Mesodermal cell (in vitro differentiated cells): ENCODE data around the gene WHAMM.
"Not testable (repeated sequence)": the region's sequence is repeated elsewhere in the genome, so short reads cannot be mapped to it uniquely, and the experiment has no call there.

Experiments
- H3K27ac ChIP-seq: 2 replicates; pipeline ENCODE4 v1.7.0; 2013; ENCODE audit warnings: mild to moderate bottlenecking, low read depth, low read length, moderate library complexity; ENCODE audit not compliant: severe bottlenecking
- H3K36me3 ChIP-seq: 2 replicates; pipeline ENCODE4 v1.7.1; 2013; ENCODE audit warnings: mild to moderate bottlenecking, low read length, moderate library complexity; ENCODE audit not compliant: control insufficient read depth, insufficient read depth
- H3K4me1 ChIP-seq: one replicate; pipeline ENCODE4 v1.7.1; 2013; ENCODE audit warnings: mild to moderate bottlenecking, low read length; ENCODE audit not compliant: insufficient read depth, control insufficient read depth, poor library complexity, severe bottlenecking
- H3K4me3 ChIP-seq: 2 replicates; pipeline ENCODE4 v1.7.0; 2013; ENCODE audit warnings: low read length, control low read depth, mild to moderate bottlenecking; ENCODE audit not compliant: insufficient read depth, poor library complexity, severe bottlenecking; ENCODE audit errors: extremely low read depth
- H3K9me3 ChIP-seq: 2 replicates; pipeline ENCODE4 v1.7.1; 2013; ENCODE audit warnings: mild to moderate bottlenecking, low read length, moderate library complexity; ENCODE audit not compliant: control insufficient read depth
- WGBS, 2 experiments: methylation state at CpG; one replicate each; pipeline ENCODE4 v1.1.5; 2013; ENCODE audit warnings: missing lambda C conversion rate in 2 of 2; ENCODE audit not compliant: insufficient coverage in 2 of 2; 5-methylcytosine and 5-hydroxymethylcytosine counted together

WHAMM gene

DNA sequence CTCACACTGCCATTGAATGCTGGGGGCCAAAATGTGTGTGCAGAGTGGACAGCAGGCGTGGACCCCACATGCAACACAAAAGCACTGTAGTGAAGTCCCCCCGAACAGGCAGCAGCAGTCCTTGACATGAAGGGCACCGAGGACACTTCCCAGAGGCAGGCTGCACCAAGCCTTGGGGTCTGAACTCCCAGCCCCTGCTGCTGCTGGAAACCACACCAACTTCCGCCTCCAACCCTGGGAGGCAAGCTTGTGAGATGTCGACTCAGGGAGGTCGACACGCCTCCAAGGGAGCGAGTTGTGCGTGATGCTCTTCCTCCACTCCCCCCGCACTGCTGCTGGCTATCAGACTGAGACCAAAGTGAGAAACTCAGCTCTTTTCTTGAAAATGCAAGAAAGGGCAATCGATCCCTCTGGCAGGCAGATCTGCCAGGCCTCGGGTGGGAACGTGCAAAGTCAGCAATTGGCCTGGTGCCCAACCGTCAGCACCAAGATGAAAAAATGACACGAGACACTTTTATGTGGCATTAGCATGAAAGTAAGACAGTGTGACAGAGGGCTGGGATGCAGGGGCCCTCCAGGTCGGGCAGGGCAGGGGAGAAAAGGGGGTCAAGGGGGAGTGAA lies 43.6 kb downstream of the WHAMM start:
- H3K27ac ChIP-seq: no peak overlapping the region
- H3K4me1 ChIP-seq: peaks cover 4% of the 10 kb centered on the region
- H3K4me3 ChIP-seq: no peak overlapping the region
- H3K36me3 ChIP-seq: no peaks in the 10 kb centered on the region
- 89% methylated on average over 14 to 15 of the region's 16 CpGs for WGBS, 2 experiments
- no peaks in the 10 kb centered on the region for H3K9me3 ChIP-seq

GRCh38 chr15:82854554-82854953 lies 45.1 kb downstream of the WHAMM start:
- no peak overlapping the region for H3K4me3 ChIP-seq
- H3K9me3 ChIP-seq: no peaks in the 10 kb centered on the region
- WGBS, 2 experiments: 94 to 95% methylated on average over 18 to 20 of the region's 21 CpGs
- H3K4me1 ChIP-seq: no peaks in the 10 kb centered on the region
- H3K36me3 ChIP-seq: no peaks in the 10 kb centered on the region
- H3K27ac ChIP-seq: no peak overlapping the region

- no peaks in the 10 kb centered on the region for H3K4me1 ChIP-seq
- no peak overlapping the region for H3K4me3 ChIP-seq
- H3K27ac ChIP-seq: no peak overlapping the region
- no peaks in the 10 kb centered on the region for H3K9me3 ChIP-seq
- WGBS, 2 experiments: 85 to 93% methylated on average over 9 to 13 of the region's 17 CpGs
- no peaks in the 10 kb centered on the region for H3K36me3 ChIP-seq
Observed at GRCh38 chr15:82855286-82856100, 46.1 kb downstream of the WHAMM start.

DNA sequence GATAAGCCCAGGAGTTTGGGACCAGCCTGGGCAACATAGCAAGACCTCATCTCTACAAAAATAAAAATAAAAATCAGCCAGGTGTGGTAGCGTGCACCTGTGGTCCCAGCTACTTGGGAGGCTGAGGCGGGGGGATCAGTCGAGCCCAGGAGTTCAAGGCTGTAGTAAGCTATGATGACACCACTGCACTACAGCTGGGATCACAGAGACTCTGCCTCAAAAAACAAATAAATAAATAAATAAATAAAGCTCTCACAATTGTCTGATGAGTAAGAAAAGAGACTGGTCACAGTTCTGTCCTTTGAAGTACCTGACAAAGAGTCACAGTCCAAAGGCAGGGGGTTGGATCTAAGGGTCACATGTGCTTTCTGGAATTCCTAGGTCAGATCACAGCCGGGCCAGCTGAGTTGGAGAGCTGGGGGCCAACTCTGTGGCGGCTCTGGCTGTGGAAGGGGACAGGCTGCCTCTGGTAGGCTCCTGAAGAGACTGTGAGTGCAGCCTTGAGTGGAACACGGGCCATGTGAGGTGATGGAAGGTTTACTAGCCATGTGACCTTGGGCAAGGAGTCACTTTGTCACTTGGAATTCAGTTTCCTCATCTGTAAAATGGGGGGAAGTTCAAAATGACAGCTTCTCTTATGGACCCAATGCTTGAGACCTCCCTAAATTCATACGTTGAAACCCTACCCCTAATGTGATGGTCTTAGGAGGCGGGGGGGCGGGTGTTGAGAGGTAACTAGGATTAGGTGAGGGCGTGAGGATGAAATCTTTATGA lies 47.2 kb downstream of the WHAMM start:
- Histone ChIP-seq H3K4me1 (no peaks in the 10 kb centered on the region), H3K36me3 (no peaks in the 10 kb centered on the region), H3K9me3 (no peaks in the 10 kb centered on the region), H3K4me3 (no peak overlapping the region), H3K27ac (no peak overlapping the region)
- WGBS, 2 experiments: 79 to 82% methylated on average over 3 to 4 of the region's 10 CpGs

GRCh38 chr15:82858932-82859331 lies 49.5 kb downstream of the WHAMM start:
- Histone ChIP-seq H3K27ac (no peak overlapping the region), H3K4me1 (no peaks in the 10 kb centered on the region), H3K36me3 (no peaks in the 10 kb centered on the region), H3K9me3 (no peaks in the 10 kb centered on the region), H3K4me3 (no peak overlapping the region)
- WGBS, 2 experiments: 94 to 95% methylated on average over 11 of the region's 11 CpGs

GRCh38 chr15:82862886-82863285 lies 53.5 kb downstream of the WHAMM start:
- Histone ChIP-seq H3K4me1 (no peaks in the 10 kb centered on the region), H3K27ac (no peak overlapping the region), H3K36me3 (no peaks in the 10 kb centered on the region), H3K9me3 (no peaks in the 10 kb centered on the region), H3K4me3 (no peak overlapping the region)
- 79 to 87% methylated on average over 5 of the region's 6 CpGs for WGBS, 2 experiments

DNA sequence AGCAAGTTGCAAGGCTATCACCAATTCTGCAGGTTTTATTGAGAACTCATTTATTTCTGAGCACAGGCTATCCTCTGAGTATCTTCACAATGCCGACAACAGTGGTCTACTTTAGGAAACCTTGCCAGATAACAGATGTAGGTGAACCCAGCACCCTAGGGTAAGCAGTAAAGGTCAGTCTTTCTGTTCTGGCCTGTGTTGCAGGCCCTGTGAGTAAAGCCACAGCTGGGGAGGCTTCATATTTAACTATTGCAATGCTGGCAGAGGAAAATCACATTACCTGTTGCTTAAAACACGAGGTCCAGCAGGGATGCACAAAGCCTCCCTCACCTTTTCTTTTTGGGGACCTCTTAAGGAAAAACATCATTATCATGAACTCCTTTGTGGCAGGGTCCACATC lies 55.5 kb downstream of the WHAMM start:
- no peak overlapping the region for H3K27ac ChIP-seq
- H3K4me3 ChIP-seq: no peak overlapping the region
- WGBS, 2 experiments: 86 to 96% methylated on average over 2 of the region's 2 CpGs

DNA sequence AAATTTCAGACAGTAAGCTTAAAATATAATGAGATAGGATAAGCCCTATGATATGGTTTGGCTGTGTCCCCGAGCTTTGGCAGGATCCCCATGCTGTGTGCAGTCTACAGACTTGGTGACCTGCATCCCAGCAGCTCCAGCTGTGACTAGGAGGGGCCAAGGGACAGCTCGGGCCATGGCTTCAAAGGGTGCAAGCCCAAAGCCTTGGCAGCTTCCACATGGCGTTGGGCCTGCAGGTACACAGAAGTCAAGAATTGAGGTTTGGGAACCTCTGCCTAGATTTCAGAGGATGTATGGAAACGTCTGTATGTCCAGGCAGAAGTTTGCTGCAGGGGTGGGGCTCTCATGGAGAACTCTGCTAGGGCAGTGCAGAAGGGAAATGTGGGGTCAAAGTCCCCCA lies 56.2 kb downstream of the WHAMM start:
- WGBS, 2 experiments: 91 to 94% methylated on average over 2 to 4 of the region's 4 CpGs
- H3K4me1 ChIP-seq, H3K36me3 ChIP-seq, H3K4me3 ChIP-seq, H3K9me3 ChIP-seq, H3K27ac ChIP-seq: not testable (repeated sequence)

More for the DNA sequence above, 55.5 kb downstream of the WHAMM start:
- H3K4me1 ChIP-seq: no peaks in the 10 kb centered on the region
- H3K9me3 ChIP-seq: no peaks in the 10 kb centered on the region
- H3K36me3 ChIP-seq: no peaks in the 10 kb centered on the region

GRCh38 chr15:82865981-82866380 lies 56.6 kb downstream of the WHAMM start:
- H3K27ac ChIP-seq, H3K36me3 ChIP-seq, H3K4me1 ChIP-seq, H3K9me3 ChIP-seq, H3K4me3 ChIP-seq: not testable (repeated sequence)
- 66 to 73% methylated on average over 3 of the region's 3 CpGs for WGBS, 2 experiments

DNA sequence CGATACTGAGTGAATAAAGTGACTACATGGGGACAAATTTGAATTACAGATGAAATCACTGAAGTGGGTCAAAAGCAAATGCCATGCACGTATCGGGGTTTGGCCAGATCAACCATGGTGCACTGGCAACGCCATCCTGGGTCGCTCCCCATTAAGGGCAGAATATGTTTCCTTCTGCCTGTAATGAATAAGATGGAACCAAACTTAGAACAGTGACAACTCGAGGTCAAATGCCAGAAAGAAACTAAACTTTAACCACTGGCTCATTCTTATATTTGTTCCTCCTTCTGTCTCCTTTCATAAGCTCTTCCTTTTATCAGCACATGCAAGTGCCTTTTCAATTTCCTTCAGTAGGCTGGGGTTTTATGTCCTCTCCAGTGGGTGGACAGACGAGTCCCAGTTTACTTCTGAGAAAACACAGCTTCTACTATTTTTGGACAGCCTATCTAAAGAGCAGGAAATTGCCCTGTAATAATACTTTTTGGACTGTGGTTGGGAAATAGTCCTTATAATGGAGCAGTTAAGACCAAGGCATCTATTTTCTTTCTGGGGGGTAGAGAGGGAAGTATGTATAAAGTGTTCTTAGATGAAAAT lies 61.4 kb downstream of the WHAMM start:
- Histone ChIP-seq H3K27ac (no peak overlapping the region), H3K4me1 (peaks cover 4% of the 10 kb centered on the region), H3K4me3 (no peak overlapping the region), H3K9me3 (no peaks in the 10 kb centered on the region), H3K36me3 (no peaks in the 10 kb centered on the region)
- 88 to 94% methylated on average over 7 of the region's 7 CpGs for WGBS, 2 experiments
